Measurements from ENCODE around the gene MCTP1. TPM values are rescaled to one million over a fixed set of nuclear protein-coding genes. Genes with fewer than 3 reads are reported as not detected.

Gene MCTP1
- total RNA-seq, 2 donors from 2014 or later = not detected

GRCh38 chr5:94900006-94900505 lies 384.8 kb downstream of the MCTP1 start:
- no peaks in the 10 kb centered on the region for H3K36me3 Mint-ChIP-seq (ENCODE audit: low read depth)
- no peak overlapping the region for H3K27ac Mint-ChIP-seq
- peaks cover 3% of the 10 kb centered on the region for H3K27me3 Mint-ChIP-seq
- H3K4me1 Mint-ChIP-seq = no peaks in the 10 kb centered on the region
- no peak overlapping the region for H3K4me3 Mint-ChIP-seq
- no peaks in the 10 kb centered on the region for H3K9me3 Mint-ChIP-seq
- ATAC-seq (replicated peaks) = no peak

DNA sequence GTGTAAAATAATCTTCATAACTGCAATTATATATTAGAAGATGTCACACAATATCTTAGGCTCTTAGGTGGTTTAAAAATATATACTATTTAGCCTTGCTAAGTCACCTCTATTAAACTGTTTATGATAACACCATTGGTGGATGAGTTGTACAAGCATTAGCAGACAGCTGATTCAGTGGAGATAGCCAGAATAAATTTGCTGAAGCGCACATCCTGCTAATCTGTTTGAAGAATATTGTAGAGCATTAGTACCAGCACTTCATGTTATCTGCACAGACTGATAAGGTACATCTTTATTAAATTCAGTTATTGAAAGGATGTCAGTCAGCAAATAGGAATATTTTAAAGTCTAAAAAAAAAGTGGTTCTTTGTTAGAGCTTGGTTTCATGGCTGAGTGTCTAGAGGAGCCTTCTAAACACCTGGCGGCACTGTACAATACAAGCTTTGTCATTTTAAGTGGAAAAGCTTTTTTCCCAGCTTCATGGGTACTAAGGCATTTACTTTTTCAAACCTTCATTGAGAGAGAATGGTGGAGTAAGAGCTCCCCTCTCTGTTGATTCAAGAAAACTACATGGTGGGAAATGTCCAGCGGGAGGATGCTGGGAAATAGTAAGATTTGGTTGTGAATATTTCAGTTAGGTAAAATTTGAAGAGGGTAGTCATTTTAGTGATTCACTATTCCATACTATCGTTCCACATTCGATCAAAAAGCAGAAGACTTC lies 391.3 kb downstream of the MCTP1 start:
- no peaks in the 10 kb centered on the region for H3K4me1 Mint-ChIP-seq
- H3K36me3 Mint-ChIP-seq (ENCODE audit: low read depth) = no peaks in the 10 kb centered on the region
- H3K9me3 Mint-ChIP-seq = no peaks in the 10 kb centered on the region
- H3K27ac Mint-ChIP-seq = no peak overlapping the region
- peaks cover 3% of the 10 kb centered on the region for H3K27me3 Mint-ChIP-seq
- no peak for ATAC-seq (replicated peaks)
- H3K4me3 Mint-ChIP-seq = no peak overlapping the region

GRCh38 chr5:94891972-94892371 lies 392.9 kb downstream of the MCTP1 start:
- Mint-ChIP-seq H3K4me1 (no peaks in the 10 kb centered on the region), H3K4me3 (no peak overlapping the region), H3K27ac (no peak overlapping the region), H3K9me3 (no peaks in the 10 kb centered on the region), H3K27me3 (peaks cover 3% of the 10 kb centered on the region), H3K36me3 (ENCODE audit: low read depth) (no peaks in the 10 kb centered on the region)
- ATAC-seq (replicated peaks) = no peak

DNA sequence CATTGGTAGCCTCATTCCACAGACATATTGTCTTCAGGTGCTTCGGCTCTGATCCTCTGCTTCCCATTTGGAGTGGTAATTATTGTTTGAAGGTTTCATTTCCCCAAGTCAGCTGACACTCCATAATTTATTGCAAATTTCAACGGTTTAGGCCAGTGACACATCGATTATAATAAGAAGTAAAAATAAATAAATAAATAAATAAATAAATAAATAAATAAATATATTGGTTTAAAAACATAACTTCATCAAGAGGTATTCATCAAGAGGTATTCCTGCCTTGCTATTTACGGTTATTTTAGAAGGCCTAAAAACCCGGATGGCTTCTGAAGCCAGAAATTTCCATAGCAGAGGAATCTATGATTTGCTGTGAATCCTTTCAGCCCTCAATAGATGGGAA lies 393.3 kb downstream of the MCTP1 start:
- no peaks in the 10 kb centered on the region for H3K9me3 Mint-ChIP-seq
- no peak overlapping the region for H3K27ac Mint-ChIP-seq
- no peaks in the 10 kb centered on the region for H3K4me1 Mint-ChIP-seq
- no peak for ATAC-seq (replicated peaks)
- H3K27me3 Mint-ChIP-seq = peaks cover 3% of the 10 kb centered on the region
- H3K36me3 Mint-ChIP-seq (ENCODE audit: low read depth) = no peaks in the 10 kb centered on the region
- H3K4me3 Mint-ChIP-seq = no peak overlapping the region

DNA sequence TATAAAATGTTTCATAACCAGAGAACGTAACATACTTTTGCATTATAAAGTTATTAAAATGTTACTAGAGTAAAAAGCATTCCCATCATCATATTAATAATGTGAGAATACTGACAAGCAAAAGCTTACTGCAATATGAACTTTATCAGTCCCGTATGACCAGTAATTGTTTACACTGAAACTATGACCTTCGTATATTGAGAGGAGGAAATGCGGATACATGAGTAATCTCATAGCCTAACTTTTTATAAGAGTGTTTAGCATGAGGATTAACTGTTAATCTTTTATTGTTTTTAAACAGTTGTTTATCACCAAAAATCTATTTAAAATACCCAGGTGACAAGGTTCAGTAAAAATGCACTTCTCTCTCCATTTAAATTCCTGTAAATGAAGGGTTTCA lies 394.0 kb downstream of the MCTP1 start:
- Mint-ChIP-seq H3K27me3 (peaks cover 3% of the 10 kb centered on the region), H3K9me3 (no peaks in the 10 kb centered on the region), H3K36me3 (ENCODE audit: low read depth) (no peaks in the 10 kb centered on the region), H3K4me1 (no peaks in the 10 kb centered on the region), H3K4me3 (no peak overlapping the region), H3K27ac (no peak overlapping the region)
- no peak for ATAC-seq (replicated peaks)

DNA sequence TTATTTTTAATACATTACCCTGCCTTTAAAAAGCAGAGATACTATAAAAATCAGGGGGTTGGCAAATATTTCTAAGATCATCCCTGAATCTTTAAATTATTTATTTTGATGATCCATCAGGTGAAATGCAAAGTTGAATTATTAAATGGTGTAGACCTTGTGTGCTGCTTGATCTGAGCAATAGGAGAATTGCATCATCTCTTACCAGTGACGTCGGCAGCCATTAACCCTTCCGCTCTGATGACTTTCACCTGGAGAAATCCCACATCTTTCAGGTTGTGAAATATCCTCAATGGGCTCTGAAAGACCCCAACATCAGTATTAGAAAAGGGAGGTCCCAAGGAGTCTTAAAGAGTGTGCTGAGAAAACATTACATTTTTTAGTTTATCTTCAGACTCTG lies 396.2 kb downstream of the MCTP1 start:
- Mint-ChIP-seq H3K4me1 (no peaks in the 10 kb centered on the region), H3K27me3 (peaks cover 3% of the 10 kb centered on the region), H3K27ac (no peak overlapping the region), H3K9me3 (no peaks in the 10 kb centered on the region), H3K36me3 (ENCODE audit: low read depth) (no peaks in the 10 kb centered on the region), H3K4me3 (no peak overlapping the region)
- no peak for ATAC-seq (replicated peaks)

DNA sequence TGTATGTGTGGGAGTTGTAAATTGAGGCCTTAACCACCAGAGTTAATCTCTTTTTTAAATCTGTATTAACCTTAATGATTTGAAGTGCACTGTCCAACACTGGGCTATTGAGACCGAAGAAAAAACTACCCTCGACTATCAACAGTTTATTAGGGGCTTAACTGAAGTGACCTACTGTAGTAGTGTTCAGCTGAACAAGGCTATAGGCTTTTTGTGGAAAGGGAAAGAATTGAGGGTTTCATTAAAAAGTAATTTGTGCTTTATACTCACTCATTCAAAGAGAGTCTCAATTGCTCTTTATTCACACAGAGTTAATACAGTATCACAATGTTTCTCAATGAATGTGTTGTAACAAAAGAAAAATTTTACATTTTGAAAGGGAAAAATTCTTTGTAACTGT lies 399.0 kb downstream of the MCTP1 start:
- Mint-ChIP-seq H3K4me1 (no peaks in the 10 kb centered on the region), H3K4me3 (no peak overlapping the region), H3K36me3 (ENCODE audit: low read depth) (no peaks in the 10 kb centered on the region), H3K9me3 (no peaks in the 10 kb centered on the region), H3K27me3 (peaks cover 4% of the 10 kb centered on the region), H3K27ac (no peak overlapping the region)
- no peak for ATAC-seq (replicated peaks)

DNA sequence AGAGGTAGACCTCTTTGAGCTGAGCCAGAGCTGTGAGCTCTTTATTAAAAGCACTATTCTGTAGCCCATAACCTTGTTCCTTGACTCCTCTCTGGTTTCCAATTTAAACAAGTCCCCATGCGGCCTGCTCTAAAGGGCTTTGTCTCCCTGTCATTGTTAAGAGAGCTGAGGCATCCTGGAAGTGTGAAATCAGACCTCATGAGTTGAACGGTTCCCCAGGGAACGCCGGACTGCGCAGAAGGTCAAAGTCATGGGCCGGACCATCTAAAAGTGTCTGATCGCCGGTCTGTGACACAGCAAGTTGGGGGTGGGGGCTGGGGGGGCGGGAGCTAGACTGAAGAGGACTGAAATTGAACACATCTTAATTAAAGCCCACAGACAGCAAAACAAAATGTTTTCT lies 400.6 kb downstream of the MCTP1 start:
- no peak for ATAC-seq (replicated peaks)
- H3K36me3 Mint-ChIP-seq (ENCODE audit: low read depth) = no peaks in the 10 kb centered on the region
- H3K4me1 Mint-ChIP-seq = no peaks in the 10 kb centered on the region
- peaks cover 6% of the 10 kb centered on the region for H3K27me3 Mint-ChIP-seq
- H3K27ac Mint-ChIP-seq = no peak overlapping the region
- no peaks in the 10 kb centered on the region for H3K9me3 Mint-ChIP-seq
- H3K4me3 Mint-ChIP-seq = no peak overlapping the region

DNA sequence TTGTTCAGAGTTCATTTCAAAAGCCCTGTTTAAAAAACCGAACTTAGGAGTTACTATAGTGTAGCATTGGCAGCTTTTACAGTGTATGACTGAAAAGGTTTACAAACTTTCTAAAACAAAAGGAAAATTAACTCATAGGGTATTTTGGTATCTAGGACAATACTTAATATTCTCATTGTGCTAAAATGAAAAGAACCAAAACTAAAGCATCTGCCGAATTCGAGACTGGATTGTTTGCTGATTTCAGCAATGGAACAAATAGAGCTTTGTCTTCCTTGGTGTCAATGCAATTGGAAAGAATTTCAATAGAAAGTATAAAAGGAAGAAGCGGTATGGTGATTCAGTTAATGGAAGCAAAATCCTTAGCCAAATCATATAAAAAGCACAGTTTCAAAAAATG lies 412.4 kb downstream of the MCTP1 start:
- Mint-ChIP-seq H3K27me3 (peaks cover 10% of the 10 kb centered on the region), H3K9me3 (no peaks in the 10 kb centered on the region), H3K4me3 (no peak overlapping the region), H3K36me3 (ENCODE audit: low read depth) (no peaks in the 10 kb centered on the region), H3K4me1 (no peaks in the 10 kb centered on the region), H3K27ac (no peak overlapping the region)
- ATAC-seq (replicated peaks) = no peak

GRCh38 chr5:94870511-94871183 lies 414.2 kb downstream of the MCTP1 start:
- H3K27me3 Mint-ChIP-seq = peaks cover 10% of the 10 kb centered on the region
- no peaks in the 10 kb centered on the region for H3K36me3 Mint-ChIP-seq (ENCODE audit: low read depth)
- no peaks in the 10 kb centered on the region for H3K9me3 Mint-ChIP-seq
- no peak overlapping the region for H3K27ac Mint-ChIP-seq
- H3K4me1 Mint-ChIP-seq = no peaks in the 10 kb centered on the region
- H3K4me3 Mint-ChIP-seq = no peak overlapping the region
- no peak for ATAC-seq (replicated peaks)

DNA sequence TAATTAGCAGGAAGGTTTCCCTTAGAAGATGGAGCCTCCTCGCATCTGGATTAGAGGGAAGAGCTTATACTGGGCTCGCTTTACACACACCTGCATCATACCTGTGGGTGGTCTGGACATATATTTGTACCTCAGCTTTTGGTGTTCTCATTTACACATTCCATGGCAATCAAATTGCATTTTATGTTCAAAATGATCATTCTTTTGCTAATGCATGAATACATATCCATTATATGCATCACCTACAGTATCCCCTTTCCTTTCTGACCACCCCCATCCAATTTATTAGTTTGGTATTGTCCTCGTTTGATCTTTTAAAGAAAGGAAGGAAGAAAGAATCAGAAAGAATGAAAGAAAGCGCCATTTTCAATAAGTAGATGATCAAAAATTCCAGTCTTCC lies 415.0 kb downstream of the MCTP1 start:
- Mint-ChIP-seq H3K27me3 (peaks cover 4% of the 10 kb centered on the region), H3K4me3 (no peak overlapping the region), H3K36me3 (ENCODE audit: low read depth) (no peaks in the 10 kb centered on the region), H3K4me1 (no peaks in the 10 kb centered on the region), H3K9me3 (no peaks in the 10 kb centered on the region), H3K27ac (no peak overlapping the region)
- ATAC-seq (replicated peaks) = no peak

GRCh38 chr5:94863951-94864350 lies 420.9 kb downstream of the MCTP1 start:
- Mint-ChIP-seq H3K4me3 (no peak overlapping the region), H3K27ac (no peak overlapping the region), H3K27me3 (peaks cover 6% of the 10 kb centered on the region), H3K4me1 (no peaks in the 10 kb centered on the region), H3K9me3 (no peaks in the 10 kb centered on the region), H3K36me3 (ENCODE audit: low read depth) (no peaks in the 10 kb centered on the region)
- ATAC-seq (replicated peaks) = no peak

DNA sequence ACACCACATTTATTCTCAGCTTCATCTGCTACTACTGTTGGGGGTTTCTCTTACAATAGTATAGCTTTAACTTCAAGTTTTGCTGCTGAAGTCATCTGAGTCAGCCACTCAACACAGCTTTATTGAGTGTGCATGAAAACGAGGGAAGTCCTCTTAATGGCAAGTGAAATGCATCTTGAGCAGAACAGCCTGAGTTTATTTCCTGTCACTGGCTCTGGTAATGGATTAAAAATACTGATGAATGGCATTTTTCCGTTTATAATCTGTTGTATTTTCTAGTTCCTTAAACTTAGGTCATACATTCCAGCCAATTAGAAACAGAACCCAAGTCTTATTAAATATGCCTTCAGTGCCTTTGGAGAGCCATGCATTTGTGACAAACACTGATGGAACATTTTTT lies 427.8 kb downstream of the MCTP1 start:
- no peak overlapping the region for H3K4me3 Mint-ChIP-seq
- ATAC-seq (replicated peaks) = no peak
- H3K27ac Mint-ChIP-seq = no peak overlapping the region
- peaks cover 5% of the 10 kb centered on the region for H3K27me3 Mint-ChIP-seq
- H3K36me3 Mint-ChIP-seq (ENCODE audit: low read depth) = no peaks in the 10 kb centered on the region
- H3K9me3 Mint-ChIP-seq = no peaks in the 10 kb centered on the region
- no peaks in the 10 kb centered on the region for H3K4me1 Mint-ChIP-seq

DNA sequence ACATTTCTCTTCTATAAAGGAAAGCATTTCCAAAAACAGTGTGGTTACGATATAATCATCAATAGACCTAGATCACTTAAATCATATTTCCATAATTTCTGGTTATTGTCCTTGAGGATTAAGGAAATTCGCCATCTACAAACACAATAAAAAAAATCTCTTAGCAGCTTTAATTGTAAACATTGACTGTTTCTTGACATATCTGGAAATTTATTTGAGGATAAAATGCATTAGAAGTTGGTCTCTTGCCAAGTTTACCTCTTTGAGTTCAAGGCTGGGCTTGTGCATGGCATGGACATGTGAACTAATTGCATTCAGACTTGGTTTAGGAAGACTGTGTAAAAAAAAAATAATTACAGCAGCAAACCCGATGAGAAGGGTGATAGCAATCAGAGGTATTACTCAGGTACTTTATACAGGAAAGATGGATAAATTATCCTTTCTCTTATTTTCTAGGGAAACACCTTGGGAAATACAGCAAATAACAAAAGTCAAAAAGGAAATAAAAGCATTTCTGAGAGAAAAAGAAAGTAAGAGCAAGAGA lies 428.6 kb downstream of the MCTP1 start:
- Mint-ChIP-seq H3K4me1 (no peaks in the 10 kb centered on the region), H3K4me3 (no peak overlapping the region), H3K36me3 (ENCODE audit: low read depth) (no peaks in the 10 kb centered on the region), H3K27ac (no peak overlapping the region), H3K9me3 (no peaks in the 10 kb centered on the region), H3K27me3 (peaks cover 5% of the 10 kb centered on the region)
- no peak for ATAC-seq (replicated peaks)

- no peak overlapping the region for H3K27ac Mint-ChIP-seq
- H3K36me3 Mint-ChIP-seq (ENCODE audit: low read depth) = no peaks in the 10 kb centered on the region
- H3K4me3 Mint-ChIP-seq = no peak overlapping the region
- no peaks in the 10 kb centered on the region for H3K9me3 Mint-ChIP-seq
- H3K27me3 Mint-ChIP-seq = peaks cover 3% of the 10 kb centered on the region
- ATAC-seq (replicated peaks) = no peak
- H3K4me1 Mint-ChIP-seq = no peaks in the 10 kb centered on the region
Measured at GRCh38 chr5:94855543-94855942, 429.4 kb downstream of the MCTP1 start.

Measured in activated T-helper 17 cell treated with anti-CD3 and anti-CD28 coated beads, Interleukin-2, amount 50 U/mL, for 72 hours (primary cell).